Fibroblast of the aortic adventitia (primary cell): Measurements from ENCODE around the gene PID1. TPM values are rescaled to one million over a fixed set of nuclear protein-coding genes. Genes with fewer than 3 reads are reported as not detected.

Experiments
- DNase-seq: peaks from one replicate; pipeline ENCODE4 v3.0.0-alpha.2; 2010; ENCODE audit warnings: low read depth
- H3K4me3 ChIP-seq: 2 replicates; pipeline ENCODE4 v1.5.1; 2011; ENCODE audit warnings: low read depth, mild to moderate bottlenecking, control low read depth, low read length, moderate library complexity
- CTCF ChIP-seq: IDR thresholded peaks from 2 replicates; pipeline ENCODE4 v1.5.1; 2011; ENCODE audit warnings: mild to moderate bottlenecking, low read length, control low read depth, inconsistent platforms; ENCODE audit not compliant: insufficient read depth
- total RNA-seq: library from RNA; depleted of rRNA; stranded (reverse); fragments of >200 nt; gene quantifications from 2 replicates; pipeline ENCODE4 v1.2.3, GENCODE V29; 2012; ENCODE audit warnings: low replicate concordance

PID1 gene
- total RNA-seq, 1 donor: 13.0 TPM

DNA sequence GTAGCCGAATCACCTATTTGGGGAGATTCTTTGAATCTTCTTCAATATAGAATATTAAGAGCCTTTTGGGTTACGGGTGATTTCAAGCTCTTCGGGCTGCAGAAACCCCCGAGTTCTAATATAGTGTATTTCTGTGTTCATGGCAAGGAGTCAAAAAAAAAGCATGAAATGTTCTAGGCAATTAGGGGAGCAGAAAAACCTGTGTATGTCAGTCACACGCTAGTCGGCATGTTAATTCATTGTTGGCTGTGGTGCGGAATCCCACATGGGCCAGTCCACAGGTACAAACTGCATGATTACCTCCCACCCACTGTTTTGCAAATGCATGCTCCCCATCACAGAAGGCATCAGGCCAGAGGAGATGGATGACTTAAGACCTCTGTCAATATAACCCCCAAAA lies 161.9 kb downstream of the PID1 start:
- DNase-seq: no peak
- no peak overlapping the region for H3K4me3 ChIP-seq
- no peak for TF ChIP-seq CTCF

- DNase-seq: no peak
- H3K4me3 ChIP-seq: no peak overlapping the region
- no peak for TF ChIP-seq CTCF
Measured at GRCh38 chr2:229107601-229108000, 163.5 kb downstream of the PID1 start.

DNA sequence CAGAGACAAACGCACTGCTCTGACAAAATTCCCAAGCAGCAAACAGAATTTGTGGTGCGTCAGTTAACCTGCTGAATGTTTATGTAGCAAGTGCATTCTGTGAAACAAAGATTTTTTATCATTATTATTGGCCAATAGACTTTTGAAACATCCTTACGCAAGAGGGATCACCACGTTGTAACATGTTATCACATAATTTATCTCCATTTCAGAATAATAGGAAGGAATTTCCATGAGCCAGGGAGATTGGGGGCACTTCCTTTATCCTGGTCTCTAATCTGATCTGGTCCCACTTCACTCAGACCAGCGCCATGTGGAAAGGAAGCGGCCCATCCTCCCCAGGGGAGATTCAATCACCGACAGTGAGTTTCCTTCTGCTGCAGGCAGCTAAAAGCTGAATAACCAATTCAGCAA lies 166.1 kb downstream of the PID1 start:
- no peak for TF ChIP-seq CTCF
- DNase-seq: peak; percentile 16
- no peak overlapping the region for H3K4me3 ChIP-seq

DNA sequence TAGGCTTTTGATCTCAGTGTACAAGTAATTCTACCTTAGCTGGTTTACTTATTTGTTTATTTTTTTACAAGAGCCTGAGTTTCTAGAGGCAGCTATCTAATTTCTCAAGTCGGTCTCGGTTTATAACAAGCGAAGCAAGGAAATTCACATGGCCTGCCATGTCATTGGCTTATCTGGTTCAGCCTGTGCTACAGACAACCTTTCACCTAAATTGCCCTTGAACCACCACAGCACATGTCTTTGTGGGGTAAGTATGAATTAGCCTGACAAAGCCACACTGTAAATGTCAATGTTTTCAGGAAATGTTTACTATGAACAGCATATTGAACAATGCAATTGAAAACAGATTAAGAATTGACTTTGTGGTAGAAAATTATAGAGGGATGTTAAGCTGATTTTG lies 167.1 kb downstream of the PID1 start:
- H3K4me3 ChIP-seq: no peak overlapping the region
- TF ChIP-seq CTCF: no peak

GRCh38 chr2:229101314-229101713 lies 169.8 kb downstream of the PID1 start:
- no peak for TF ChIP-seq CTCF
- H3K4me3 ChIP-seq: no peak overlapping the region
- no peak for DNase-seq

More for the DNA sequence above, 167.1 kb downstream of the PID1 start:
- no peak for DNase-seq

DNA sequence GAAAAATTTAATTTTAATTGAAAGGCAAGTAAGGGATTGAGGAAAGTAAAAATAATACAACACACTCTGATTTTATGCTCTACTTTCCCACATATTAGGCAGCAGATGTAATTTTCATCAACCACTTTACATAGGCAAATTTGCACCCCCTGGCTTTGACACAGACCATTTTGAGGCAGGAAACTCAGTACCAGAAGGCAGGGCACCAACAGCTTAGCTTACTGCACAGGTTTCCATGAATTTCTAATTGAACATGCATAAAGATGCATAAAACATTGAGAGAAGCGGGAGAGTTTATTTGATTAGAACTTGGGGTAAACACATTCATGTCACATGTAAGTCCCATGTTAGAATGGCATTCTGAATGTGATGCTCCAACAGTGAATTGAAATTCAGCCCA lies 171.9 kb downstream of the PID1 start:
- no peak for DNase-seq
- TF ChIP-seq CTCF: no peak
- no peak overlapping the region for H3K4me3 ChIP-seq

GRCh38 chr2:229098801-229099200 lies 172.3 kb downstream of the PID1 start:
- TF ChIP-seq CTCF: no peak

More at GRCh38 chr2:229098801-229099200, 172.3 kb downstream of the PID1 start:
- no peak overlapping the region for H3K4me3 ChIP-seq
- peak; percentile 26 for DNase-seq
